Caco-2 (cell line): ENCODE measurements around the gene CDC42EP5. TPM values are rescaled to one million over a fixed set of nuclear protein-coding genes. Genes with fewer than 3 reads are reported as not detected.
"Not testable (repeated sequence)": the region's sequence is repeated elsewhere in the genome, so short reads cannot be mapped to it uniquely, and the experiment has no call there.

ENCODE experiments used
- BruUV-seq: library from RNA; stranded (reverse); fragments of 400-500 nt; replicated peaks from 2 replicates; lab custom pipeline; 2021; lab: Mats Ljungman, UMichigan
- CTCF ChIA-PET: fragments of 300-600 bp; sonication (Branson Sonifier 250); formaldehyde crosslinking; loops from one replicate; lab custom pipeline; 2022; ENCODE audit warnings: antibody characterized with exemption; lab: Charles Lee
- POLR2A ChIA-PET: fragments of 300-600 bp; sonication (Branson Sonifier 250); formaldehyde crosslinking; loops from one replicate; lab custom pipeline; 2022; ENCODE audit warnings: antibody characterized with exemption; lab: Charles Lee
- DNase-seq, 2 experiments: peaks; one replicate each; pipeline versions ENCODE4 v3.0.0 to v3.0.0-alpha.2; 2020 to 2022
- H3K27me3 ChIP-seq: replicated peaks from 2 replicates; pipeline ENCODE4 v1.6.0; 2011; ENCODE audit warnings: low read length; ENCODE audit not compliant: control insufficient read depth, insufficient read depth
- H3K36me3 ChIP-seq: 2 replicates; pipeline ENCODE4 v1.5.1; 2011; ENCODE audit warnings: low read length; ENCODE audit not compliant: control insufficient read depth, insufficient read depth
- H3K4me1 ChIP-seq: fragments of 250-450 bp; sonication (Bioruptor Pico); 2 replicates; pipeline ENCODE4 v1.5.1; 2020; ENCODE audit warnings: mild to moderate bottlenecking
- H3K4me3 ChIP-seq: 2 replicates; pipeline ENCODE4 v1.5.1; 2011; ENCODE audit warnings: low read depth, mild to moderate bottlenecking, control low read depth, low read length
- H3K9me3 ChIP-seq: fragments of 250-450 bp; sonication (Bioruptor Pico); 2 replicates; pipeline ENCODE4 v1.5.1; 2020; ENCODE audit warnings: mild to moderate bottlenecking, moderate library complexity
- H3K27ac Mint-ChIP-seq: one replicate; pipeline ENCODE4 v1.8.0; 2022; ENCODE audit warnings: mixed read lengths; ENCODE audit not compliant: unreplicated experiment
- H3K27me3 Mint-ChIP-seq: one replicate; pipeline ENCODE4 v1.8.0; 2022; ENCODE audit warnings: mixed read lengths; ENCODE audit not compliant: insufficient read depth, unreplicated experiment
- H3K36me3 Mint-ChIP-seq: one replicate; pipeline ENCODE4 v1.8.0; 2022; ENCODE audit warnings: mild to moderate bottlenecking, mixed read lengths; ENCODE audit not compliant: insufficient read depth, unreplicated experiment
- H3K4me1 Mint-ChIP-seq: one replicate; pipeline ENCODE4 v1.8.0; 2022; ENCODE audit warnings: low read depth, mixed read lengths; ENCODE audit not compliant: unreplicated experiment
- H3K4me3 Mint-ChIP-seq: one replicate; pipeline ENCODE4 v1.8.0; 2022; ENCODE audit warnings: mild to moderate bottlenecking, moderate library complexity, mixed read lengths; ENCODE audit not compliant: unreplicated experiment
- H3K9me3 Mint-ChIP-seq: one replicate; pipeline ENCODE4 v1.8.0; 2022; ENCODE audit warnings: mixed read lengths; ENCODE audit not compliant: unreplicated experiment
- CTCF ChIP-seq, 2 experiments: fragments of 200-600 bp in 1 of 2; IDR thresholded peaks; 1 replicate in 1 of 2; 2 replicates in 1 of 2; pipeline versions ENCODE4 v1.5.1 to v1.8.0; 2011 to 2022; ENCODE audit warnings: antibody characterized with exemption in 1 of 2, control low read depth in 1 of 2, inconsistent platforms in 1 of 2, low read depth in 1 of 2, low read length in 1 of 2, mild to moderate bottlenecking in 1 of 2, moderate library complexity in 1 of 2; ENCODE audit not compliant: insufficient read depth in 1 of 2, severe bottlenecking in 1 of 2, unreplicated experiment in 1 of 2
- intact Hi-C: fragments of 100-400 bp; cut with micrococcal nuclease; formaldehyde crosslinking; loops from one replicate; pipeline ENCODE4 v1.10.0; 2022; ENCODE audit not compliant: unreplicated experiment
- total RNA-seq: library from RNA; stranded (reverse); gene quantifications from 2 replicates; pipeline ENCODE4 v1.2.3, GENCODE V29; 2022

Gene CDC42EP5
- total RNA-seq, 1 experiment from 2014 or later = 8.6 TPM

DNA sequence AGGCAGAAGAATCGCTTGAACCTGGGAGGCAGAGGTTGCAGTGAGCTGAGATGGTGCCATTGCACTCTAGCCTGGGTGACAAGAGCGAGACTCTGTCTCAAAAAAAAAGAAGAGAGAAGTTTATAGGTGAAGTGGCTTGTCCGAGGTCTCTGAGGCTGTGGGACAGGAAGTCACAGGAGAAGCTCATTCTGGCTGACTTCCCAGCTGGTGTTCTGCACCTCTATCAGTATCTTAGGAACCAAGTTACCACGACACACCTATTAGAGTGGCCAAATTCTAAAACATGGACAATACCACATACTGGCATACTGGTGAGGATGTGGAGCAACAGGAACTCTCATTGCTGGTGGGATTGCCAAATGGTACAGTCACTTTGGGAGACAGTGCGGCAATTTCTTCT, 22.2 kb upstream of the CDC42EP5 start:
- H3K36me3 Mint-ChIP-seq, H3K9me3 Mint-ChIP-seq, DNase-seq, H3K4me1 ChIP-seq, BruUV-seq, H3K4me1 Mint-ChIP-seq, POLR2A ChIA-PET, H3K36me3 ChIP-seq, H3K4me3 ChIP-seq, H3K4me3 Mint-ChIP-seq, CTCF ChIA-PET, H3K9me3 ChIP-seq, H3K27ac Mint-ChIP-seq, intact Hi-C loops, H3K27me3 ChIP-seq: not testable (repeated sequence)
- peaks cover 22% of the 10 kb centered on the region for H3K27me3 Mint-ChIP-seq

GRCh38 chr19:54493967-54494585, 21.0 kb upstream of the CDC42EP5 start:
- no TSS peak for BruUV-seq
- Histone ChIP-seq H3K36me3 (no peaks in the 10 kb centered on the region), H3K4me1 (peaks cover 3% of the 10 kb centered on the region; the same call in 1 of the 2 replicates), H3K27me3 (no peaks in the 10 kb centered on the region; the same call in 1 of the 2 replicates), H3K4me3 (no peak overlapping the region), H3K9me3 (no peaks in the 10 kb centered on the region)
- no peaks in the 10 kb centered on the region for H3K4me1 Mint-ChIP-seq
- no peak for DNase-seq
- peaks cover 29% of the 10 kb centered on the region for H3K27me3 Mint-ChIP-seq
- no peak overlapping the region for H3K27ac Mint-ChIP-seq
- no peaks in the 10 kb centered on the region for H3K9me3 Mint-ChIP-seq
- TF ChIP-seq CTCF (IDR thresholded peaks at IDR 0.05; ENCODE audit: insufficient read depth in 1 of 2, low read depth in 1 of 2, low read length in 1 of 2, severe bottlenecking in 1 of 2, unreplicated experiment in 1 of 2) = no peak
- ChIA-PET CTCF (no interaction called here), POLR2A (no interaction called here)
- no peak overlapping the region for H3K4me3 Mint-ChIP-seq
- no peaks in the 10 kb centered on the region for H3K36me3 Mint-ChIP-seq
- intact Hi-C loops = no loop called here

GRCh38 chr19:54493056-54493455, 20.0 kb upstream of the CDC42EP5 start:
- intact Hi-C loops, H3K27ac Mint-ChIP-seq, H3K4me3 Mint-ChIP-seq, H3K4me3 ChIP-seq, POLR2A ChIA-PET, H3K36me3 Mint-ChIP-seq, H3K27me3 ChIP-seq, DNase-seq, H3K36me3 ChIP-seq, H3K4me1 ChIP-seq, CTCF ChIA-PET, H3K9me3 Mint-ChIP-seq, BruUV-seq, H3K9me3 ChIP-seq, H3K4me1 Mint-ChIP-seq: not testable (repeated sequence)
- peaks cover 30% of the 10 kb centered on the region for H3K27me3 Mint-ChIP-seq

GRCh38 chr19:54492568-54492967, 19.5 kb upstream of the CDC42EP5 start:
- CTCF ChIA-PET = no interaction called here
- peaks cover 29% of the 10 kb centered on the region for H3K27me3 Mint-ChIP-seq
- TF ChIP-seq CTCF (IDR thresholded peaks at IDR 0.05; ENCODE audit: insufficient read depth in 1 of 2, low read depth in 1 of 2, low read length in 1 of 2, severe bottlenecking in 1 of 2, unreplicated experiment in 1 of 2) = no peak
- DNase-seq = no peak
- Histone ChIP-seq H3K27me3 (no peaks in the 10 kb centered on the region; the same call in 1 of the 2 replicates), H3K9me3 (no peaks in the 10 kb centered on the region), H3K4me1 (peaks cover 3% of the 10 kb centered on the region; the same call in 1 of the 2 replicates), H3K36me3 (no peaks in the 10 kb centered on the region), H3K4me3 (no peak overlapping the region)
- H3K36me3 Mint-ChIP-seq = no peaks in the 10 kb centered on the region
- H3K4me3 Mint-ChIP-seq = no peak overlapping the region
- POLR2A ChIA-PET = no interaction called here
- intact Hi-C loops = no loop called here
- H3K4me1 Mint-ChIP-seq = no peaks in the 10 kb centered on the region
- no peaks in the 10 kb centered on the region for H3K9me3 Mint-ChIP-seq
- H3K27ac Mint-ChIP-seq = no peak overlapping the region
- BruUV-seq = no TSS peak
